Fibroblast of skin of left biceps (primary cell): ENCODE results near the gene PDLIM7.

ENCODE experiments used
- DNase-seq, 2 experiments: peaks; one replicate each; pipeline ENCODE4 v3.0.0-alpha.2; 2013; ENCODE audit warnings: low read depth in 2 of 2

PDLIM7 gene

DNA sequence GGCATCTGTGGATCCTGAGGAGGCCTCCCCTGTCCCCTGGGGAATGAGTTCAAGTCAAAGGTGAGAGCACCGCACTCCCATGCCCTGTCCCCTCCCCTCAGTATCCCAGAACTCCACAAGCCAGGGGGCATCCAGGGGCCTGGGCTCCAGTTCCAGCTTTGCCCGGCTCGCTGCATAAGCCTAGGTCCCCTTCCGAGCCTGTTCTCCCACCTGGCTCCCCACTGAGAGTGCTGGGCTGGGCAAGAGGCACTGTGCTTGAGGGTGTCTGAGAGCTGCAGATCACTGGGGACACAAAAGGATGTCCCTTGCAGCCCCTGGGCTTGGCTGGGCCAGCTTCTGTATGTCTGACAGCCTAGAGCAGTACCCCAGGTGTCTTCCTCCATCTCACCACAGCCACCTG is 7.7 kb upstream of the PDLIM7 start:
- DNase-seq: no peak

DNA sequence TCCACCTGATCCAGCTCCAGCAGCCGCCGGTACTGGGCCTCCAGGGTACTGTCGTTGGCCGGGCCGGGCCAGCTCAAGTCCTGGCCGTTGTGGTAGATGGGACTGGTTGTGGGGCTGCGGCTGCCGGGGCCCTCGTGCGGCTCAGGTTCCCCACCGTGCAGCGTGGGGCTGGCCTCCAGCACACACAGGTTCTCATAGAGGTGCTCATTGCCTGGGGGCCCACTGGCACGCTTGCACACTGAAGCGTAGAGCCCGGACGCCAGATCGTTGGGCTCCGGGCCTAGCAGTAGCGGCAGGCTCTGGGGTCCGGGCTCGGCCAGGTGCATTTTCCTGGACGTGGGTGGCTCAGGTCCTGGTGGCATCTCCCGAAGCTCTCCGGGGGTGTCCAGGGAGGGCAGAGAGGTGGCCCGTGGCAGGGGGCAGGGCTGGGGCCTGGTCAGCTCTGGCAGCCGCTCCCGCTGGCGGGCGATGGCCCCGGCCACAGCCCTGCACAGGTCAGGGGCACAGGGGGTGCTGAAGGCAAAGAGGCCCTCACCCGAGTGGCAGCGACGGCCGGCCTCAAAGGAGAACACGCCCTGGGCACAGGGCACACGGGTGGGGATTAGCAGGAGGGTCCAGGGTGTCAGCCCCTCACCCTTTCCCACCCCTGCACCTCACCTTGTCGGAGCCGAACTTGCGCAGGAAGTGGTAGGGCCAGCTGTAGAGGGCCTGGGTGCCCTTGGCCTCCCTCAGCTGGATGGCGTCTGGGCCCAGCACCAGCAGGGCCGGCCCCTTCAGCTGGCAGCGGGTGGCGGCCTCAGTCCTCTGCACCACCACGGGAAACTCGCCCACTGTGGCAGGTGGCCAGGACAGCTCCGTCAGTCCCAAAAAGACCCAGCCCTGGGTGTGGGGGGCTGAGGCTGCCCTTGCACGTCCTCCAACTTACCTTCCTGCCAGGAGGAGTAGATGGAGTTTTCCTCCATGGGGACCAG is 7.0 kb upstream of the PDLIM7 start:
- DNase-seq: no peak

DNA sequence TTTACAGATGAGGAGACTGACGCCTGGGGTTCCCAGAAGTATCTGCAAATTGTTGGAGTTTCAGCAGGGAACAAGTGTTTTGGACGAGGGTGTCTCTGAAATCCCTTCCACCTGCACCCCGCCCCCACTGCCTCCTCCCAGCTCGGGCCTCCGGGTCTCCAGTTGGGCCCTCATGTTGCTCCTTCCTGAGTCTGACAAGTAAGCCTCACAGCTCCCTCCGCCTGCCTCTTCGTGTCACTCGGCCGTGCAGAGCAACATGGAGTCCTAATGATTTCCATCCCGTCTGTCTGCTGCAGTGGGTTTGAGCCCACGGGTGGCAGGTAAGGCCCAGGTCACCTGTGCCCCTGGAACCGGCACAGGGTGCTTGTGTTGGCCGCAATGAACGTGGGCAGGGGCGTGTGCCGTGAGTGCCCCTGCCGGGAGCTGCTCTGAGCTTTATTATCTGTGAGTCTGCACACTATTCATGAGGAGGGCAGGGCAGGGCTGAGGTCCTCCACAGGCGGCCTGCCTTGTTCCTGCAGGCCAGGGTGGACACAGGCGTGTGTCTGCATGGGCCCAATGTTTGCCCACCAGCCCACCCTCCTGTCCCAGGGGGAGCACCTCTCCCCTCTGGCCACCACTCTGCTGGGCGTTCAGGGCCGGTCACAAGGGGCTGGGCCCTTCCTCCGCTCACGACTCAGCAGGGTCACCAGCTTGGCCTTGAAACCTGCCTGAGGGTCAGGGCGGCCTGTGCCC is 6.1 kb upstream of the PDLIM7 start:
- no peak for DNase-seq

DNA sequence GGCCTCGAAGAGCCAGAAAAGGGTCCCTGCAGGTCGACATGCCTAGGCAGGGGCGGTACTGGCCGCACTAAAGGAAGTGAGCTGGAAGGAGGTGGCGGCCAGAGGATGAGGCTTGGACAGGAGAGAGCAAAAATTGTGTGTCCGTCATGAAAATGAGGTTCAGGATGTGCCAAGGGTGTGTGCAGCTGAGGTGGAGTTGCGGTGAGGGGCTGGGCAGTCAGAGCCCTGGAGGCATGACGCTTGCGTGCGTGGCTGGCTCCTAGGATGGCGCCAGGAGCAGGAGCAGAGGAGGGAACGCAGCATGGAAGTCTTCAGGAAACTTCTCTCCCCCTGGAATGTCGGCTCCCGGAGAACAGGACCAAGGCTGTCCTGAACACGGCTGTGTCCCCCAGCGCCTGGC is 5.5 kb upstream of the PDLIM7 start:
- no peak for DNase-seq

DNA sequence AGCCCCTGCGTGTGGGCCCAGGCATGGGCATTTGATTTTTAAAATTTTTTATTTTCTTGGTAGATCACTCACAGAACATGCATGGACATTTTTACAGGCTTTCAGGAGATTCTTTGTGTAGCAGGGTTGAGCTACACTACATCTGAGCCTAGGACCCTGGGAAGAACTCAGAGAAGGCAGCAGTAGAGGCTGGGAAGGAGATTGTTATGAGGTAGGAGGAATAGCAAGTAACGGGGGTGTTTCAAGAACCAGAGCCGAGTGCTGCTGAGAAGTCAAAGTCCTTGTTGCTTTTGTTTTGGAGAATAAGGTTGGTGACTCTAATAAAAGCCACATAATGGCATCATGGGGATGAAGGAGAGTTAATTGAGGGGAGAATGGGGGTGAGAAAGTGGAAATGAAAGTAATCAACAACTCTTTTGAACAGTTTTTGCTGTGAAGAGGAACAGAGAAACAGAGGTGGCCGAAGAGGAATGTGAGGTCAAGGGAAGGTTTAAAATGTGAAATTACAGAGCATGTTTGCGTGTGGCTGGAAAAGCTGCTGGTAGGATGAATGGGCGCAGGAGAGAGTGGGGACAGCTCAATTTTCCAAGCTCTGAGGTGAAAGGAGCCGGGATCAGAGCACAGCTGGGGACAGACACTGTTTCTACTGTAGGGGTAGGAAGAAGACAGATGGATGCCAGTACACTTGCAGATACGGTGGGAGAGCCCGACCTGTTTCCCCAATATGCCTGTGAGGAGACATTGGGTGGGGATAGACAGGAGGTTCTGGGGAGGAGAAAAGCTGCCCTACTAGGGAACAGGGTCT is 4.7 kb upstream of the PDLIM7 start:
- no peak for DNase-seq

DNA sequence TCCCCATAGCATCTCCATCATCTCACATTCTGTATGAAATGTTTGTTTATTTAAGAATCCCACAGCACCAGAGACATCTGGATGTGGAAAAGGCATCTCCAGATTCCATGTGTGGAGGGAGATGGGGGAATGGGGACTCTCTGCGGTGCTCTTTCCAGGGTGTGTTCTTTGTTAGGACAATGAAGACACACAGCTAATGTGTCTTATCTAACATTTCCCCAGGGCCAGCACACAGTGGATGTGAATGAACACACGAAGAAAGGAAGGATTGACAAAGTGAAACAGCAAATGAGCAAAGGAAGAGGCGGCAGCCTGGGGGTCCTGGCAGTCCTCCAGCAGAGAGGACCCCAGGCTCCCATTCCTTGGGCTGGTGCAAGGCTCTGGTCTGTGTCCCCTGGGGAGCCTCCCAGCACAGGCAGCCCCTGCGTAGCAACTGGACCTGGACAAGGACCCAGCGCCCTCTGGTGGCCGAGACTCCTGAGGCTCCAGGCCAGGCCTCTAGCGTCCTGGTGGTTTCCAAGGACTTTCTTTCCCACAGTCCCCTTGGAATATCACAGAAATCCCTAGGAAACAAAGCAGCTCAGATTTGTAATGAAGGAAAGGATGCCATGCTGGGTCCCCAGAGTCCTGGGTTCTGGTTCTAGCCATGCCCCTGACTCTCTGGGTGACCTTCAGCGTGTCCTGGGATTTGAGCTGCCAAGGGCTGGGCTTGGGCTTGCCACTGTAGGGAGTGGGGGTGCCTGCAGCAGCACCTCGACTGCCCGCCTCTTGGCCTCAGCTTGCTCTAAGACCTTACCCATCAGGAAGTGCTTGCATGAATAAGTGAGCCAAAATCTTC is 3.5 kb upstream of the PDLIM7 start:
- no peak for DNase-seq

DNA sequence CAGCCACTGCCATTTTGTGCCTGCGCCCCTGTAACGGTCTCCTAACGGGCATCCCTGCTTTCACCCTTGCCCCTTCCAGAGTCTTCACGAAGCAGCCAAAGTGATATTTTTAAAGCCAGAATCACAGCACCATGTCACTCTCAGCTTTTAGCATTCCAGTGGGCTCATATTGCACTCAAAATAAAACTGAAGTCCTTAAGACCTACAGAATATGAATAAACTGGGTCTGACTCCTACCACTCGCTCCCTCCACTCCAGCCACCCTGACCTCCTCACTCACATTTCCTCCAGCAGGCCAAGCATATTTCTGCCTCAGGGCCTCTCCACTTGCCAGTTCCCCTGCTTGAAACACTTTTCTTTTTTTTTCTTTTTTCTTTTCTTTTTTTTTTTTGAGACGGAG is 2.4 kb upstream of the PDLIM7 start:
- DNase-seq: no peak

DNA sequence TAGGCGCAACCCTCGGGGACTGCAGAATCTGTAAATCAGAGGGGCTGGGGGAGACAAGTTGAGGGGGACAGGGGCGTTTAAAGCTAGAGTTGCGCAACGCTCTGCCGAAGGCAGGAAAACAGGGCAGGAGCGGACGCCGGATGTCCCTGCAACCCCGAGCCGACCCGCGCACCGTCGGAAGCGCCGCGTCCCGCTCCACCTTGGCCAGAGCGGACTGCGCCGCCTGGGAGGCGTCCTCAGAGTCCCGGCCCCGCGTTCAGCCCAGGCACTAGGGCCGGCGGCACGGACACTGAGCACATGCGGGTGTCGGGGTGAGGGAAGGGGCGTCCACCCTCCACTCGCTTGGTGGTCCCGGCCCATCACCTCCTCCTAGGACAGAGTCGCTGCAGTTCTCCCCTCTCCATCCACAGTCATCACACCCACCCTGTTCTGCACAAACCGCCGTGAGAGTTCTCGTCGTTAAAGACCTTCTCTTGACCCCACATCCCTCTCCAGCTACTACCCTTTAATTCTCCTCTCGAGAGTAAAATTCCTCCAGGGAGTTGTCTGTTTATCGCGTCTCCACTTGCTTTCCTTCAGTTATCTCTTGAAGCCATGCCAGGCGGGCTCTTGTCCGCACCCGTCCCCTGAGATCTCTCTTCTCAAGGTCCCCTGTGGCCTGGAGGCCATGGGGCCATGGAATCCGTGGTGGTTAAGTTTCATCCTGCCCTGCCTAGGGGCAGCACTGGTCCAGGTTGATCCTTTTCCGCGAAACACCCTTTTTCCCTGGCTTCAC is 796 bp upstream of the PDLIM7 start:
- DNase-seq: no peak

DNA sequence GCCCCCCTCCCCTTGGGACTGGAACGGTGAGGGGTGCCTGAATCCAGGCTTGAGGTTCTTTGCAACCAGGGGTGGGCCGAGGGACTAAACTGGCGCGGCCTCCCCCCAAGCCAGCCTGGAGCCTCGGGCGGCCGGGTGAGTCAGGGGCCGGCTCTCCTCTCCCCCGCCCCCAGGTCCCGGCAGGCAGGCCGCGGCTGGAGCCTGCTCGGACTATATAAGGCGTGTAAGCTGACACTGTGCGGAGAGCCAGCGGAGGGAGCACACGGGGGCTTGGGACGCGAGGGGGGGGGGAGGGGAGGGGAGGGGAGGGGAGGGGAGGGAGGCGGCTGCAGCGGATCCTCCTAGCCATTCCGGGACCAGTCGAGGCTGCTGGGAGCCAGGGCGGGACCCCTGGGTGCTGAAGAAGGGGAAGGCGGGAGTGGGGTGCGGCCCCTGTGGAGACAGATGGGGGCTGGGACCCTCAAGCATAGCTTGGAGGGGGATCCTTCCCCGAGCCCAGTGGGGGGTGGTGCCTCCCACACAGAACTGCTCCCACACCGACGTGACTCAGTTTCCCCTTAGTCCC is 595 bp downstream of the PDLIM7 start:
- peak; percentile 90 to 92 for DNase-seq

DNA sequence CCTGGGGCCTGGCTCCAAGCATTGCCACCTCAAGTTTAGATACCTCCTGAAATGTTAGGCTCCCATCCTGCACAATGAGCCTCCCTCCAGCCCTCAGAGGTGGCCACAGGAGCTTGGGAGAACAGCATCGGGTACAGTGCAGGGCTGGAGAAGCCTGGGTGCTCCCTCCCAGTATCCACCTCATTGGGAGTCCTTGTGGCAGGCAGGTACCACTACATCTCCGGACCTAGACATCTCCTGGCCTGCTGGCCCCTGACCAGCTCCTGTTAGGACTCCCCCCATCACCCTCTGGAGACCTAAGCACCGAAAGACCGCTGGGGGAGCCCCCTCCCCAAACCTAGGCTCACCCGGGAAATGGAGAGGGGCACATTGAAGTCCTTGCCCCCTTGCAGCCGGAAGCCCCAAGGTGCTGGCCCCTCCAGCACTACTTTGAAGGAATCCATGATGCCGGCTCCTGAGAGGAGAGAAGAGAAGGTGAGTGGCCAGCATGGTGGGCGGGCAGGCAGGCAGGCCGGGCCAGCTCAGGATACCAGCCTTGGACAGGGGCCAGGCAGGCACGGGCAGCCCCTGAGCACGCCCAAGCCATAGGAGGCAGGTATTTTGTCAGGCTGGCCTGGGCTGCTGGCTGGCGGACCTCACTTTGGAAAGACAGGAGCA is 1.2 kb downstream of the PDLIM7 start:
- no peak for DNase-seq

DNA sequence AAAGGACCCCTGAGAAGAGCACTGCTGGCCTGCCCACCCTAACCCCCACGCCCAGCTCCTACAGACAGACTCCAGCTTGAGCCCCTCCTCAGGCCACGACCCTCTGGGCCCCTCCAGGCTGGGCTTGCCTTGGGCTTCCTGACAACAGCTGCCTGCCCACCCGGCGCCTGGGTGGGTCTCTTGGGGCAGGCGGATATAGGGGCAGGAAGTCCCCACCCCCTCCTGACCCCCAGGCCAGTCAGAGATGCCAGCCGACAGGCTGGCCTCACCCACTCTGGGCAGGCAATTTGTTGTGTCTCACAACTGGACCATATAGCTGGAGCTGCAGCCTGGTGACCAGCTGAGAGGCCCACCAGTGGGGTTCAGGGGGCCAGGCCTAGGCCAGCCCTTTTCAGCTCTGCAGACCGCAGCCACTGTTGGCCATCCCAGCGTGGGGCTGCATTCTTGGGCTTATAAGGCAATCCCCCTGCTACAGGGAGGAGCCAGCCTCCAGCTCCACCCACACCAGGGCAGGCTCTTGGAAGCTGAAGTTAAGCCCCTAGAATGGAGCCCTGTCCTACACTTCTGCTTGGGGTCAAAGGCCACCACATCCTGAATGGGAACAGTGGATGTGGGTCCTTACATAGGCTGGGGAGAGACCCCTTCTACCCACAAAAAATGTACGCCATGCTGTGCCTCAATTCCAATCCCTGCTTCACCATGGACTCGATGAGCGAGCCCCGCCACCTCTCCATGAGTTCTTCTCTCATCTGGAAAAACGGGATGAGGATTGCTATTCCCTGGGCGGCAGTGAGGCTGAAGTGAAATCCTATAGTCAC is 2.0 kb downstream of the PDLIM7 start:
- DNase-seq: peak; percentile 72 to 74

DNA sequence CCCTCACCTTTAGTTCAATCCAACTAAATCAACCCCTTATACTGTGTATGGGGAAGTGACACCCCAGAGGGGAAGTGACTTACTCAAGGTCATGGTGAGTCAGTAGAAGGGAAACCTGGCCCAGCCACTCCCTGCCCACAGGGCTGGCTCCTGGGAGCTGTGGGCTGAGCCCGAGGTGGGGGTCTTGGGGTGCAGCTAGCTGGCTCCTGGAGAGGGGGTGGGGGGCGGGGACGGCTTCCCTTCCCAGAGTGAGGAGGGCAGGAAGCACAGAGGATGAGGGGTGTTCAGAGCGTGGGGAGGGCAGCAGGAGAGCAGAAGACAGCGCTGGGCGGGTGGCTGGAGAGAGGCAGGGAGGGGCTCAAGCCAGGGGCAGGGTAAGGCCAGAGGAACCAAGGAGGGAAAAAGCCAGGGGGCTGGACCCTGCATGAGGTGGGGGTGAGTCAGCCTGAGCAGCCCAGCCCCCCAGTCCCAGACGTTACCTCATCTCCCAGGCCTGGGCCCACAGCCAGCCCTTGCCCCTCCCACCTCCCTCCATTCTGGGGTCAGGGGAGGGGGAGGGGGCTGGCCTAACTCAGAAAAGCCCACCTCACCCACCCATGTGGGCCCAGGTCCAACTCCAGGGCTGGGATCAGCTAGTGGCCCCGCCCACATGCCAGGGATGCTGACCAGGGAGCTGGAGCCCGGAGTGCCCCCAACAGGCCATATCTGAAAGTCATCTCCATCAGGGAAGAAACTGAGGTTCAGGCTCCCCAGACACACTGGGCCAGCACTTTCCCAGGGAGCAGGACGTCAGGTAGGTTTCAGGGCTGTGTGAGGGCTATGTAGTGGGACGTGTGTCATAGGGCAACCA is 2.8 kb downstream of the PDLIM7 start:
- DNase-seq: peak; percentile 75 to 81

DNA sequence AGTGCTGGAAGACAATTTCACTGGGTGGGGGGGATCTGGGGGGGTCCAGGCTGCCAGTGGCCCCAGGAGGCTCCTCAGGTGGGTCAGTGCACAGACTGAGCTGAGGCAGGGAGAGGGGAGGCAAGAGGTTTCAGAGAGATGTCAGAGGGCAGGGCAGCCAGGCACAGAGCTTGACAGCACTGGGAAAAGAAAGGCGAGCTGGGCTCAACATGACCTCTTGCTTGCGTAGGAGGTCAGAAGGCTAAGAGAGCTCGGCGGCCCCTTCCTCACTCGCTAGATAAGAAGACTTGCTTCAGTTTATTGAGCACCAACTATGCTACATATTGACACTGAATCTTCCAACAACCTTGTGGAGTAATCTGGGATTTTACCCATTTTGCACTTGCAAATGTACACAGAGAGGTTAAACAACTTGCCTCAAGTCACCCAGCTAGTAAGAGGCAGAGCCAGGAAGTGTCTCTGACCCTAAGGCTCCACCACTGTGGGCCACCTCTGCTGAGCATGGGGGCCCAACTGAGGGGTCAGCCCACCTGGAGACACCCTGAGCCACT is 3.5 kb downstream of the PDLIM7 start:
- no peak for DNase-seq

DNA sequence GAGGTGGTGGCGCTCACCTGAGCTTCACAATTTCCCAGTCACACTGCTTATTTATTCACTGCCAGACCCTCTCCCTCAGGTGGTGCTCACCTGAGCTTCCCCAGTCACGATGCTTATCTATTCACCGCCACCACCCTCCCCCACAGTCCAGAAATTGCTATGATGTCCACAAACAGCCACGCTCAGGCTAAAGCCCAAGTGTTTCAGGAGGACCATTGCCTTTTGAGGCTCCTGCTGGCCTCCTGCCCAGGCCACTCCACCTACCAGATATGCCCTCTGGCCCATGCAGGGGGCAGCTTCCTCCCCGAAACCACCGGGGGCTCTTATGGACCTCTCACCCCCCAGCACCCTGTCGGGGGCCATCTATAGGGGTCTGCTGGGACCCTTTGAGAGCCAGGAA is 4.6 kb downstream of the PDLIM7 start:
- no peak for DNase-seq

DNA sequence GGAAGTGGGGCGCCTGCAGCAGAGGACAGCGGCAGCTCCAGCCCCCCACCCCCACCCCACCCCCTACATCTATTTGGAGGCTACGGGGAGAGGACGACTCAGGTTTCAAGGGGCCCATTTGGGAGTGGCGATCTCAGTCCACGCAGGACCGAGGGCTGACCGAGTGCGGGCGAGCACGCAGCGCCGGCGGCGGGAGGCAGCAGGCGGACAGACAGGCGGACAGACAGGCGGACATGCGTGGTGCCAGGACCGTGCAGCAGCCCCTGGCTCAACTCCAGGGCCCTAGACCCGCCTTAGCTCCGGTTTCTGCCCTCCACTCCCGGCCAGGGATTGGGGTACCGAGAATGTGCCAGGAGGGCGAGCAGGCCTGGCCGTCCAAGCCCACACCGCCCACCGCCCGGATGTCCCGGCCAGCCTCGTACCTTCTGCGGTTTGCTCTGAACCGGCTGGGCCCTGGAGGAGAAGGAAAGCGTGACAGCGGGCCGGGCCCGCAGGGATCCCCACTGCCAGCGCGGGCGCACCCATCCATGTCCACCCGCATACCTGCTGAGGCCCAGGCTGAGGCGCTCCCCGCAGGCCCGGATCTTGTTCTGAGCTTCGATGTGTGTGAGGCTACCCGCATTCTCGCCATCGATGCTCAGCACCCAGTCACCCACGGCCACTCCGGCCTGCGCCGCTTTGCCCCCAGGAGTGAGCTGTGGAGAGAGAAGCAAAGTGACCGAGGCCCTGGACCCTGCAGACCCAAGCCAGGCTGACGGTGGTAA is 5.2 kb downstream of the PDLIM7 start:
- no peak for DNase-seq

DNA sequence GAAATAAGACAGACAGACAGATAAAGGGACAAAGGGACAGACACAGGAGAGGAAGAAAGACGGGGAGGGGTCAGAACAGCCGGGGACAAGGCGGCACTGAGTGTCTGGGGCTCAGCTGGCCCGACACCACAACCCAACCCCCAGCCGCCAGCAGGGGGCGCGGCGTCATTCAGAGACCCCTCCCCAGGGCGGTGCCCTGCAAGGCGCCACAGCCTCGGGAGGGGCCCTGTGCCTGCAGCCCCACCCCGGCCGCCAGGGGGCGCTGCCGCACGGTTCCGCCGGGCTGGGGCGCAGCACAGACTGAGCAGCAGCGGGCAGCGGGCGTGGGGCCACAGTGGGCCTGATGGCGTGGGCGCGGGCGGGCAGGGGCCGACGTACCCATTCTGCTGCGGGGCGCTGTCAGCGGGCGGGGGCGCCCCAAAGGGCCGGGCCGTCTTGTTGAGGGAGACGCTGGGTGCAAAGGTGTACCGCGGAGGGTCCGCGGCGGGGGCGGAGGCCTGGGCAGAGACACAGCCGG is 5.9 kb downstream of the PDLIM7 start:
- no peak for DNase-seq
